ENCODE results near the gene UBR4.

UBR4 gene

GRCh38 chr1:19036041-19036812, 173.8 kb downstream of the UBR4 start:
- DNase-seq (ENCODE audit: low read depth) = no peak

DNA sequence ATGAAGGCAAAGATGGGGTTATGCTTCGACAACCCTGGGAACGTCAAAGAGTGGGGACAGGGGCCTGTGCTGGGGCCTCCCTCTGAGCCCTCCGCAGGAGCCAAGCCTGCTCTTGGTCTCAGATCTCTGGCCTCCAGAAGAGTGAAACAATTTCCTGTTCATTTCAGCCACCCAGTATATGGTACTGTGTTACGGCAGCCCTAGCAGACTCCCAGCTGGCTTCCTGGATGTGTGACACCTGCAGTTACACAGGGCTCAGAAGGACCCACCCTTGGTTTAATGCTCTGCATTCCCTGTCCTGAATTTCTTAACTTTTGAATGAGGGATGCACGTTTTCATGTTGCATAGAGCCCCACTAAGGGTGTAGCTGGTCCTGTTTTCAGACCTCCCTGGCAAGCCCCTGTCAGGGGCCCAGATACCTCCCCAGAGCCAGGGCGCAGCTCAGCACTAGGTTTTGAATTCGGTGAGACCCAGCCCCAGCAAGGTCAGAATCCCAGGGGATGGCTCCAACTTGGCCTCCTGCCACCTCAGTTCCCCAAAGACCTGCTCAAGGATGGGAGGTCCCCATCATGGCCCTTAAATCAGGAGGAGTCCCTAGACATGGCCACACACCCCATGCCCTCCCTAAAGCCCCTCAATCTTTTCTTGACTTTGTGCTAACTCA, 174.6 kb downstream of the UBR4 start:
- DNase-seq (ENCODE audit: low read depth) = no peak

DNA sequence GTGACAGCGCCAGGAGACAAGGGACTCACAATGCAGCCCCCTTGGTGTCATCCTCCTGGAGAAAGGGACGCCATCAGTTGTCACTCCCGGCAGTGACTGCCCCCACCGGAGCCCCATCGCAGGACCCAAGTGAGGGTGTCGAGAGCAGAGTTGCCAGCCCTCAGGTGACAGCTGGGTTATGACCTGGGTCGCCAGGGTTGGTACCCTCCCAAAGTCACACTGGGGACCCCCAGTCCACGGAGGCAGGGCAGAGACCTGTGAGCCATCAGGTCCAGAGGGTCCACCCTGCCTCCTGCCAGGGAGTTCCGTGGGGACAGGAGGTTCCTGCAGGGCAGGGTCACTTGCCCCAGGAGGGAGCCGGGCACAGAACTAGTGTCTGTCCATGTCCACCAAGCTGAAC, 175.3 kb downstream of the UBR4 start:
- no peak for DNase-seq (ENCODE audit: low read depth)

DNA sequence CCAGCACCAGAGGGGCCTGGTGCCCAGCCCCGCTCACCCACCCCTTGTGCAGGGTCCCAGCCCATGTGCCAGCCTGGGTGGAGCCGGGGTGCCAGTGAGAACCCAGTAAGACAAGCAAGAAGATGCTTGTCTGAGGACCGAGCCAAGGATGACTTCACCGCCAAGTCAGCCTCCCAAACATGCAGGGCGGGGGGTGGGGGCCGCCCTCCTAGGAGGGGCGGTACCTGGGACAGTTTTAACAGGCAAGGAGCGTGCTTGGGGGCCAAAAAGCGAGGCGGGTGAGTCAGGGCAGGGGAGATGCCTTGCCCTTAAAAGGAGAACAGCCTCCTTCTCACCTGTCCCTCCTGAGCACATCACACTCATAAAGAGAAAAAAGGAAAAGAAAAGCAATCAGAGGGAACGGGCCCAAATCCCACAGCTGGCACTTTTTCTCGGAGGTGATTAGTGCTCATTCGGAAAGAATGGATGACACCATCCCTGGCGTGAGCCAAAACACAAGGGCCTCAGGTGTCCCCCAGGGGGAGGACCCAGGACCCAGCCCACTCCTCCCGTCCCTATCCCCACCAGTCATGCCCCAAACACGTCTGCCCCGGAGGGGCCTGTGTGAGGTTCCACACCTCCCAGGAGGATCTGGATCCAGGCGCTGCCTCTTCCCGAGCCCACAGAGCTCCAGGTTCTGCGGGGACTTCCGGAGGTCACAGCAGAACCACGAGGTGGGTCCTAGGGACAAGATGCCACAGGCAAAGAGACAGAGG, 176.0 kb downstream of the UBR4 start:
- no peak for DNase-seq (ENCODE audit: low read depth)

- no peak for DNase-seq (ENCODE audit: low read depth)
Observed at GRCh38 chr1:19033515-19033839, 176.6 kb downstream of the UBR4 start.

DNA sequence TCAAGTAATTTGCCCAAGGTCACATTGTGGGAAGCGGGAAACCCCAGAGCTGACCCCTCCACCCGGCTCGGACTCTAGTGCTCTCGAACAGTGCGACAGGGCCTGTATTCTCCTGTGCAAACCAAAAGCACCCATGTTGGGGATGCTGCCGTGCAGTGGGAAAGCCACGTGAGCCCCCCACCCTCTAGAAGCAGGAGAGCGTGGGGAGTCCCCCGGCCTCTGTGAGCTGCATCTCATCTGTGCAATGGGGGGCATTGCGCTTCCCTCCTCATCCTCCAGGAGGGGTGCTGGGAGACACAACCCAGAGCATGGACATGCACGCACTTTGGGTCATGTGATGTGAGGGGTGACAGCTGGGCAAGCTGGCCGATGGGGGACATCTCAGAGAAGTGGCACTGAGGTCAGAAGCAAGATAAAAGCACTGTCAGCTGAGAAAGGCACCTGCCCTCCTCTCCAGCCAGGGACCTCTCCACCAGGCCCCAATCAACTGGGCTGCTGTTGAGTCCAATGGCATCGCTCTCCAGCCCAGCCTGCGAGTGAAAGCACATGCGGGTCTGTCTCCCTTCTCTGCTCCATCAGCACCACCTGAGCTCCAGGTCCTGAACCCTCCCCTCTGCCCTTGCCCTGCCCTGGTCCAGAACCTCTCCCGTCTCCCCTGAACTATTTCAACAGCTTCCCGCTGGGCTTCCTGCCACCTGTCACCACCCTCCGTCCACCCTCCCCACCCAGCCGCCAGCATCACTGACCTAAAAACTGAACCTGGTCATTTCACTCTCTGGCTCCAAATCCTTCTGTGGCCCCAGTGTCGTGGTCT, 177.2 kb downstream of the UBR4 start:
- no peak for DNase-seq (ENCODE audit: low read depth)

- no peak for DNase-seq (ENCODE audit: low read depth)
Observed at GRCh38 chr1:19032413-19032695, 177.7 kb downstream of the UBR4 start.

- DNase-seq (ENCODE audit: low read depth) = no peak
Observed at GRCh38 chr1:19029191-19030085, 180.6 kb downstream of the UBR4 start.

GRCh38 chr1:19028546-19029129, 181.4 kb downstream of the UBR4 start:
- no peak for DNase-seq (ENCODE audit: low read depth)

DNA sequence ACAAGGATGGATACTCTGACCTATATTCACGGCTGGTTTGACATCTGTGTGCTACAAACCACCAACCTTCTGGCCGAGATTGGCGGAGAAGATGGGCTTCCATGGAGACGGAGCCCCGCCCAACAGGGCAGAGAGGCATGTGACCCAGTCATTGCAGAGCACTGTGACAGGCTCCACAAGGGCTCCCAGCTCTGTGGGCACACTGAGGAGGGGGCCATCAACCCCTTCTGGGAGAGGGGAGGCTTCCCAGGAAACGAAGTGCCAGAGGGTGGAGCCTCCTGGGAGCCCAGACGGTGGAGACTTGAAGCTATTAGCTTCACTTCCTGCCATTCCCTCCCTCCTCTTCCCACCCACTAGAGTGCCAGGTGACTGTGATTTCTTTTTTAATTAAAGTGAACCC, 182.0 kb downstream of the UBR4 start:
- no peak for DNase-seq (ENCODE audit: low read depth)
